Caco-2 (cell line): ENCODE results near the gene PAK5. TPM values are rescaled to one million over a fixed set of nuclear protein-coding genes. Genes with fewer than 3 reads are reported as not detected.

Experiments used
- BruUV-seq: library from RNA; stranded (reverse); fragments of 400-500 nt; replicated peaks from 2 replicates; lab custom pipeline; 2021; lab: Mats Ljungman, UMichigan
- CTCF ChIA-PET: fragments of 300-600 bp; sonication (Branson Sonifier 250); formaldehyde crosslinking; loops from one replicate; lab custom pipeline; 2022; ENCODE audit warnings: antibody characterized with exemption; lab: Charles Lee
- POLR2A ChIA-PET: fragments of 300-600 bp; sonication (Branson Sonifier 250); formaldehyde crosslinking; loops from one replicate; lab custom pipeline; 2022; ENCODE audit warnings: antibody characterized with exemption; lab: Charles Lee
- DNase-seq, 2 experiments: peaks; one replicate each; pipeline versions ENCODE4 v3.0.0 to v3.0.0-alpha.2; 2020 to 2022
- H3K27me3 ChIP-seq: replicated peaks from 2 replicates; pipeline ENCODE4 v1.6.0; 2011; ENCODE audit warnings: low read length; ENCODE audit not compliant: control insufficient read depth, insufficient read depth
- H3K36me3 ChIP-seq: 2 replicates; pipeline ENCODE4 v1.5.1; 2011; ENCODE audit warnings: low read length; ENCODE audit not compliant: control insufficient read depth, insufficient read depth
- H3K4me1 ChIP-seq: fragments of 250-450 bp; sonication (Bioruptor Pico); 2 replicates; pipeline ENCODE4 v1.5.1; 2020; ENCODE audit warnings: mild to moderate bottlenecking
- H3K4me3 ChIP-seq: 2 replicates; pipeline ENCODE4 v1.5.1; 2011; ENCODE audit warnings: low read depth, mild to moderate bottlenecking, control low read depth, low read length
- H3K9me3 ChIP-seq: fragments of 250-450 bp; sonication (Bioruptor Pico); 2 replicates; pipeline ENCODE4 v1.5.1; 2020; ENCODE audit warnings: mild to moderate bottlenecking, moderate library complexity
- H3K27ac Mint-ChIP-seq: one replicate; pipeline ENCODE4 v1.8.0; 2022; ENCODE audit warnings: mixed read lengths; ENCODE audit not compliant: unreplicated experiment
- H3K27me3 Mint-ChIP-seq: one replicate; pipeline ENCODE4 v1.8.0; 2022; ENCODE audit warnings: mixed read lengths; ENCODE audit not compliant: insufficient read depth, unreplicated experiment
- H3K36me3 Mint-ChIP-seq: one replicate; pipeline ENCODE4 v1.8.0; 2022; ENCODE audit warnings: mild to moderate bottlenecking, mixed read lengths; ENCODE audit not compliant: insufficient read depth, unreplicated experiment
- H3K4me1 Mint-ChIP-seq: one replicate; pipeline ENCODE4 v1.8.0; 2022; ENCODE audit warnings: low read depth, mixed read lengths; ENCODE audit not compliant: unreplicated experiment
- H3K4me3 Mint-ChIP-seq: one replicate; pipeline ENCODE4 v1.8.0; 2022; ENCODE audit warnings: mild to moderate bottlenecking, moderate library complexity, mixed read lengths; ENCODE audit not compliant: unreplicated experiment
- H3K9me3 Mint-ChIP-seq: one replicate; pipeline ENCODE4 v1.8.0; 2022; ENCODE audit warnings: mixed read lengths; ENCODE audit not compliant: unreplicated experiment
- CTCF ChIP-seq, 2 experiments: fragments of 200-600 bp in 1 of 2; IDR thresholded peaks; 1 replicate in 1 of 2; 2 replicates in 1 of 2; pipeline versions ENCODE4 v1.5.1 to v1.8.0; 2011 to 2022; ENCODE audit warnings: antibody characterized with exemption in 1 of 2, control low read depth in 1 of 2, inconsistent platforms in 1 of 2, low read depth in 1 of 2, low read length in 1 of 2, mild to moderate bottlenecking in 1 of 2, moderate library complexity in 1 of 2; ENCODE audit not compliant: insufficient read depth in 1 of 2, severe bottlenecking in 1 of 2, unreplicated experiment in 1 of 2
- intact Hi-C: fragments of 100-400 bp; cut with micrococcal nuclease; formaldehyde crosslinking; loops from one replicate; pipeline ENCODE4 v1.10.0; 2022; ENCODE audit not compliant: unreplicated experiment
- total RNA-seq: library from RNA; stranded (reverse); gene quantifications from 2 replicates; pipeline ENCODE4 v1.2.3, GENCODE V29; 2022

Gene PAK5
- total RNA-seq, 1 experiment from 2014 or later: not detected

DNA sequence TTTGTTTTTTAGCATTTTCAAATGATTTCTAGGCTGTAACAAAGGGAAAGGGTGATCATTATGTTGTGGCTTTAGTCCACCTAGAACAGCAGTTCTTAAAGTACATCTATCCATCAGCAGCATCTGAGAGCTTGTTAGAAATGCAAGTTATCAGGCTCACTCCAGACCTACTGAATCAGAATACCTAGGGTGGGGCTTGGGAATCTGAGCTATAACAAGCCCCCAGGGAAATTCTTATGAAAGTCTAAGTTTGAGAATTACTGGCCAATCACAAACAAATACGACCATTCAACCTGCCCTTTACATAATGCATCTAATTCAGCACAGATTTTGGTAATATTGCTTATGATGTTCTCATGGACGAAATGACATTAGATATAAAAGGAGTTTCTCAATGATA lies 201.0 kb downstream of the PAK5 start:
- no peak for DNase-seq
- no peaks in the 10 kb centered on the region for H3K9me3 Mint-ChIP-seq
- Histone ChIP-seq H3K4me1 (no peaks in the 10 kb centered on the region), H3K4me3 (no peak overlapping the region), H3K36me3 (no peaks in the 10 kb centered on the region), H3K9me3 (no peaks in the 10 kb centered on the region), H3K27me3 (no peaks in the 10 kb centered on the region)
- ChIA-PET POLR2A (interaction anchor here (0.6 kb wide), 1 partner anchor 20 kb away, joined by 4 read pairs; no protein-coding TSS in a partner anchor), CTCF (no interaction called here)
- H3K4me1 Mint-ChIP-seq: no peaks in the 10 kb centered on the region
- H3K36me3 Mint-ChIP-seq: no peaks in the 10 kb centered on the region
- TF ChIP-seq CTCF (IDR thresholded peaks at IDR 0.05; ENCODE audit: insufficient read depth in 1 of 2, low read depth in 1 of 2, low read length in 1 of 2, severe bottlenecking in 1 of 2, unreplicated experiment in 1 of 2): no peak
- peaks cover 4% of the 10 kb centered on the region for H3K27me3 Mint-ChIP-seq
- no peak overlapping the region for H3K27ac Mint-ChIP-seq
- intact Hi-C loops: no loop called here
- no TSS peak for BruUV-seq
- no peak overlapping the region for H3K4me3 Mint-ChIP-seq

DNA sequence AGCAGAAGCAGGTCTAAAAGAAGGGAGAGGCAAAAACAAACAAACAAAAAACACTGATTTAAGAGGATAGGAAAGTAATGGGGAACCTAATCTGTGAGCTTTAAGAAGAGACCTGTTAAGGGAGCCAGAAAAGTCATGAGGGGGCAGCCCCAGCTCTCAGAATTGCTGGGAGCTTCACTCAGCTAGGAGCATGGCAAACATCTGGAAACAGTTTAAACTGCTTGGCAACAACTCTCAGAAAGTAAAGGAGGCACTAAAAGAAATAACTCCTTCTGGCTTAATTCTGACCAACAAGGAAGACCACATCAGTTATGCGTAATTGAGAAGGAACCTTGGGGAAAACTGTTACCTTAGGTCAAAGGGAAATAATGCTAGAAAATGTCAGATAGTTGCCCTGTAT lies 203.1 kb downstream of the PAK5 start:
- H3K4me1 Mint-ChIP-seq: no peaks in the 10 kb centered on the region
- no peaks in the 10 kb centered on the region for H3K9me3 Mint-ChIP-seq
- BruUV-seq: no TSS peak
- H3K27ac Mint-ChIP-seq: no peak overlapping the region
- TF ChIP-seq CTCF (IDR thresholded peaks at IDR 0.05; ENCODE audit: insufficient read depth in 1 of 2, low read depth in 1 of 2, low read length in 1 of 2, severe bottlenecking in 1 of 2, unreplicated experiment in 1 of 2): no peak
- DNase-seq: no peak
- H3K27me3 ChIP-seq: no peaks in the 10 kb centered on the region
- H3K4me3 ChIP-seq: no peak overlapping the region
- H3K36me3 Mint-ChIP-seq: no peaks in the 10 kb centered on the region
- no peaks in the 10 kb centered on the region for H3K4me1 ChIP-seq
- H3K9me3 ChIP-seq: no peaks in the 10 kb centered on the region
- intact Hi-C loops: no loop called here
- CTCF ChIA-PET: interaction anchor here (0.6 kb wide), 1 partner anchor 14 kb away, joined by 3 read pairs; no protein-coding TSS in a partner anchor
- peaks cover 4% of the 10 kb centered on the region for H3K27me3 Mint-ChIP-seq
- POLR2A ChIA-PET: no interaction called here
- H3K4me3 Mint-ChIP-seq: no peak overlapping the region
- H3K36me3 ChIP-seq: no peaks in the 10 kb centered on the region

GRCh38 chr20:9634327-9634726 lies 204.5 kb downstream of the PAK5 start:
- Mint-ChIP-seq H3K36me3 (no peaks in the 10 kb centered on the region), H3K27me3 (peaks cover 8% of the 10 kb centered on the region), H3K9me3 (no peaks in the 10 kb centered on the region), H3K27ac (no peak overlapping the region), H3K4me3 (no peak overlapping the region), H3K4me1 (no peaks in the 10 kb centered on the region)
- TF ChIP-seq CTCF (IDR thresholded peaks at IDR 0.05; ENCODE audit: insufficient read depth in 1 of 2, low read depth in 1 of 2, low read length in 1 of 2, severe bottlenecking in 1 of 2, unreplicated experiment in 1 of 2): no peak
- no peaks in the 10 kb centered on the region for H3K36me3 ChIP-seq
- BruUV-seq: no TSS peak
- CTCF ChIA-PET: no interaction called here
- intact Hi-C loops: no loop called here
- no peak for DNase-seq
- H3K9me3 ChIP-seq: no peaks in the 10 kb centered on the region
- POLR2A ChIA-PET: no interaction called here
- no peaks in the 10 kb centered on the region for H3K27me3 ChIP-seq
- H3K4me1 ChIP-seq: no peaks in the 10 kb centered on the region
- H3K4me3 ChIP-seq: no peak overlapping the region
